Measurements from ENCODE around the gene ST8SIA6.
"Not testable (repeated sequence)": the region's sequence is repeated elsewhere in the genome, so short reads cannot be mapped to it uniquely, and the experiment has no call there.

Gene ST8SIA6

GRCh38 chr10:17454161-17455014, at the start of gene ST8SIA6:
Gene ST8SIA6 (minus strand): TSS chr10:17454595. CDS start chr10:17454255, 340 bp downstream.
- DNase-seq = no peak

- no peak for DNase-seq
Observed at GRCh38 chr10:17503795-17504194, 49.4 kb upstream of the ST8SIA6 start.

- no peak for DNase-seq
Observed at GRCh38 chr10:17502814-17503213, 48.4 kb upstream of the ST8SIA6 start.

- not testable (repeated sequence) for DNase-seq
Observed at GRCh38 chr10:17499014-17499413, 44.6 kb upstream of the ST8SIA6 start.

GRCh38 chr10:17497446-17498030, 43.1 kb upstream of the ST8SIA6 start:
- DNase-seq = no peak

- no peak for DNase-seq
Observed at GRCh38 chr10:17494626-17495260, 40.3 kb upstream of the ST8SIA6 start.

- no peak for DNase-seq
Observed at GRCh38 chr10:17488848-17489247, 34.5 kb upstream of the ST8SIA6 start.

- no peak for DNase-seq
Observed at GRCh38 chr10:17483079-17483478, 28.7 kb upstream of the ST8SIA6 start.

GRCh38 chr10:17479822-17480221, 25.4 kb upstream of the ST8SIA6 start:
- DNase-seq = no peak

- DNase-seq = no peak
Observed at GRCh38 chr10:17479015-17479615, 24.7 kb upstream of the ST8SIA6 start.

GRCh38 chr10:17476073-17476472, 21.7 kb upstream of the ST8SIA6 start:
- no peak for DNase-seq

- DNase-seq = no peak
Observed at GRCh38 chr10:17475661-17476060, 21.3 kb upstream of the ST8SIA6 start.

- no peak for DNase-seq
Observed at GRCh38 chr10:17474595-17475323, 20.4 kb upstream of the ST8SIA6 start.

- DNase-seq = no peak
Observed at GRCh38 chr10:17473228-17473950, 19.0 kb upstream of the ST8SIA6 start.

- no peak for DNase-seq
Observed at GRCh38 chr10:17472481-17473227, 18.3 kb upstream of the ST8SIA6 start.

GRCh38 chr10:17470246-17470645, 15.9 kb upstream of the ST8SIA6 start:
- DNase-seq = no peak

GRCh38 chr10:17465328-17466125, 11.1 kb upstream of the ST8SIA6 start:
- DNase-seq = no peak

- DNase-seq = no peak
Observed at GRCh38 chr10:17464545-17464944, 10.2 kb upstream of the ST8SIA6 start.

GRCh38 chr10:17460756-17461155, 6.4 kb upstream of the ST8SIA6 start:
- no peak for DNase-seq

GRCh38 chr10:17457083-17457482, 2.7 kb upstream of the ST8SIA6 start:
- no peak for DNase-seq

Data from DMS79 treated with DMSO at 0.1 percent for 48 hours (cell line).